Immature natural killer cell (primary cell): ENCODE data around the gene ACTRT2. TPM values are rescaled to one million over a fixed set of nuclear protein-coding genes. Genes with fewer than 3 reads are reported as not detected.

ENCODE experiments used
- DNase-seq, 3 donors: peaks; one replicate each; pipeline ENCODE4 v3.0.0; 2022; ENCODE audit warnings: mixed read lengths in 1 of 3
- H3K27ac Mint-ChIP-seq, 6 donors: one replicate each; pipeline ENCODE4 v1.8.0; 2020; ENCODE audit warnings: mixed read lengths in 6 of 6, mild to moderate bottlenecking in 5 of 6, inconsistent platforms in 4 of 6, moderate library complexity in 3 of 6
- H3K27me3 Mint-ChIP-seq, 3 donors: one replicate each; pipeline ENCODE4 v1.8.0; 2020 to 2021; ENCODE audit warnings: low read depth in 3 of 3, mild to moderate bottlenecking in 3 of 3, mixed read lengths in 3 of 3, moderate library complexity in 3 of 3, inconsistent platforms in 1 of 3
- H3K36me3 Mint-ChIP-seq, 3 donors: one replicate each; pipeline ENCODE4 v1.8.0; 2020; ENCODE audit warnings: mixed read lengths in 3 of 3, inconsistent platforms in 2 of 3, mild to moderate bottlenecking in 2 of 3
- H3K4me1 Mint-ChIP-seq, 2 donors: one replicate each; pipeline ENCODE4 v1.8.0; 2020; ENCODE audit warnings: inconsistent platforms in 2 of 2, mild to moderate bottlenecking in 2 of 2, mixed read lengths in 2 of 2, moderate library complexity in 1 of 2
- H3K4me3 Mint-ChIP-seq, 5 donors: one replicate each; pipeline ENCODE4 v1.8.0; 2020; ENCODE audit warnings: mild to moderate bottlenecking in 5 of 5, mixed read lengths in 5 of 5, inconsistent platforms in 3 of 5, moderate library complexity in 3 of 5
- H3K9me3 Mint-ChIP-seq, 6 donors: one replicate each; pipeline ENCODE4 v1.8.0; 2020; ENCODE audit warnings: mild to moderate bottlenecking in 6 of 6, mixed read lengths in 6 of 6, inconsistent platforms in 4 of 6, moderate library complexity in 3 of 6
- polyA plus RNA-seq, 3 donors: library from polyadenylated mRNA; unstranded; fragments of 300-500 nt; fragmentation: Illumina TruSeq; gene quantifications; one replicate each; pipeline ENCODE4 v1.2.3, GENCODE V29; 2021

Gene ACTRT2
- polyA plus RNA-seq, 3 donors from 2014 or later = not detected

DNA sequence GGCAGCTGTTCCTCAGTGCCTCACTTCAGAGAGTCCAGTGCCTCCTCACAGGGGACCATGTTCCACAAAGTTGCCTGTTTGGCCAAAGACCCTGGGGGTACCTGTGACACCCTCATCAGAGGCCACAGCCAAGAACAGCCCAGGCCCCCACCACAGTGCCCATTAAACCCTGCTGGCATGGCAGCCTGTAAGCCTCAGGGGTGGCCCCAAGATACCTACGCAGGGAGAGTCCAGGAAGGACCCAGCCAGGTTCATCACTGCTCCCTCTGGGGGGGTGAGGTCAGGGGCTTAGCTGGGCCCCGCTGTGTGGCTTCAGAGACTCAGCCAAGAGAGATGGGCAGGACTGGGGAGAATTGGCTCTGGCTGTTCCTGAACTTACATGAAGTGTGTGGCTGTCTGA is 28.6 kb downstream of the ACTRT2 start:
- H3K27ac Mint-ChIP-seq = no peak overlapping the region
- no peak for DNase-seq

GRCh38 chr1:3050603-3051002 is 29.3 kb downstream of the ACTRT2 start:
- H3K27ac Mint-ChIP-seq = no peak overlapping the region
- H3K9me3 Mint-ChIP-seq = peaks cover 0 to 5% (median 0%) of the 10 kb centered on the region in 6 donors
- peaks cover 2 to 9% (median 3%) of the 10 kb centered on the region in 3 donors for H3K27me3 Mint-ChIP-seq
- no peaks in the 10 kb centered on the region for H3K4me1 Mint-ChIP-seq
- H3K4me3 Mint-ChIP-seq = no peak overlapping the region
- no peak for DNase-seq
- H3K36me3 Mint-ChIP-seq = no peaks in the 10 kb centered on the region

More for the DNA sequence above, 28.6 kb downstream of the ACTRT2 start:
- Mint-ChIP-seq H3K36me3 (no peaks in the 10 kb centered on the region), H3K4me1 (no peaks in the 10 kb centered on the region), H3K4me3 (no peak overlapping the region), H3K9me3 (peaks cover 0 to 5% (median 0%) of the 10 kb centered on the region in 6 donors), H3K27me3 (peaks cover 2 to 9% (median 3%) of the 10 kb centered on the region in 3 donors)

GRCh38 chr1:3051270-3052268 is 30.3 kb downstream of the ACTRT2 start:
- Mint-ChIP-seq H3K4me3 (no peak overlapping the region), H3K27me3 (peaks cover 2 to 5% (median 3%) of the 10 kb centered on the region in 3 donors), H3K9me3 (peaks cover 0 to 5% (median 0%) of the 10 kb centered on the region in 6 donors), H3K36me3 (no peaks in the 10 kb centered on the region), H3K27ac (no peak overlapping the region), H3K4me1 (no peaks in the 10 kb centered on the region)
- DNase-seq = no peak

DNA sequence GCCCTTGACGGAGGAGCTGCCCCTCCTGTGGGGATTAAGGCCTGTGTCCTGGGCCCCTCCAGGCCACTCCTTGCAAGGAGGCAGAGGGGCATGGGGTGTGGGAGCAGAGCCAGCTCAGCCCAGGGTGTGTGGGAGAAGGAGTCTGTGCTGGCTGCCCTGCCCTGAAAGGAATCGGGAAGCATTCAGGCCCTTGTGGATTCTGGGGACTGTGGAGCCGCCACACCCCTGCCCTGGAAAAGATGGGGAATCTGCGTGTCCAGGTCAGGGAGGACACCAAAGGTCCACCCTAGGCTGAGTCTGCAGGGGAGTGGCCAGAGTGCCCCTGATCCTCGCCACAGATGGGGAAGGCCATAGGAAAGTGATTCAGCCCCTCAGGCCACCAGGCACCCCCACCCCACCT is 31.2 kb downstream of the ACTRT2 start:
- H3K27ac Mint-ChIP-seq = no peak overlapping the region
- peaks cover 0 to 5% (median 0%) of the 10 kb centered on the region in 6 donors for H3K9me3 Mint-ChIP-seq
- H3K36me3 Mint-ChIP-seq = no peaks in the 10 kb centered on the region
- peaks cover 2 to 7% (median 3%) of the 10 kb centered on the region in 3 donors for H3K27me3 Mint-ChIP-seq
- no peak overlapping the region for H3K4me3 Mint-ChIP-seq
- no peak for DNase-seq
- H3K4me1 Mint-ChIP-seq = no peaks in the 10 kb centered on the region

DNA sequence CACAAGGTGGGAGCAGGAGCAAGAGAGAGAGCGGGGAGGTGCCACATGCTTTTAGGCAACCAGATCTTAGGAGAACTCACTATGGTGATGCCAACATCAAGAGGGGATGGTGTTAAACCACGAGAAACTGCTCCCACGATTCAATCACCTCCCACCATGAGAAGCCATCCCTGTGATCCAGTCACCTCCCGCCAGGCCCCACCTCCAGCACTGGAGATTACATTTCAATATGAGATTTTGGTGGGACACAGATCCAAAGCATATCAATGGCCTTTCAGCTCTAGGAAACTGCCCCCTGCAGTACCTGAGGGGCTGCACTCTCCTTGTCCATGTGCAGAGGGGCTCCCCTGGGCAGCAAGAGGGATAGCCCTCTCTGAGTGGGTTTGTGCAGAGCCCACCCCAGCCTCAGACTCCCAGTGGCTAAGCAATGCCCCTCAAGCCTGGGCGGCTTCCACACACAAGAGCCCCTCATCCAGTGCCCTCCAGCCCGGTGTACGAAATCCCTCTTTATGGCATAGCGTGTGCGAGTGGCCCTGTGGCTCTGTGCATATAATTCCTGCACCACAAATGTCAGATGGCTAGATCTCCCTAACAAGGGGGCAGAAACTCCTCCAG is 32.2 kb downstream of the ACTRT2 start:
- peaks cover 0 to 5% (median 0%) of the 10 kb centered on the region in 6 donors for H3K9me3 Mint-ChIP-seq
- no peak overlapping the region for H3K4me3 Mint-ChIP-seq
- H3K27me3 Mint-ChIP-seq = peaks cover 2 to 7% (median 3%) of the 10 kb centered on the region in 3 donors
- DNase-seq = no peak
- no peak overlapping the region for H3K27ac Mint-ChIP-seq
- no peaks in the 10 kb centered on the region for H3K4me1 Mint-ChIP-seq
- H3K36me3 Mint-ChIP-seq = no peaks in the 10 kb centered on the region

- Mint-ChIP-seq H3K27me3 (peaks cover 2 to 7% (median 3%) of the 10 kb centered on the region in 3 donors), H3K27ac (no peak overlapping the region)
- no peak for DNase-seq
Measured at GRCh38 chr1:3053986-3054385, 32.7 kb downstream of the ACTRT2 start.

DNA sequence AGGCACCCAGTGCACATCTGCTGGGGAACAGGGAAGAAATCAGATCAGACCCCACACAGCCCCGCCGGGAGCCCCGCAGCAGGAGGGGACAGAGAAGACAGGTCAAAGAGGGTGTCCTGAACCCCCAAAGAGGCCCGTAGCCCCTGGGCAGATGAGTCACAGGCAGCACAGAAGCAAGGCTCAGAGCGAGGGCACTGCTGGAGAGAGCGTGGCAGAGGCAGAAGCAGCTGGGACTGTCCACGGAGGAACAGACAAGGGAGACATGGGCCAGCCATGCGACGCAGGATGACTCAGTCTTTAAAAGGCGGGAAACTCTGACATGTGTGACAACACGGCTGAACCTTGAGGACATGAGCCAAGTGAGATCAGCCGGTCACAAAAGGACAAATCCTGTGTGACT is 33.2 kb downstream of the ACTRT2 start:
- H3K4me1 Mint-ChIP-seq = no peaks in the 10 kb centered on the region
- H3K27ac Mint-ChIP-seq = no peak overlapping the region
- peaks cover 0 to 5% (median 0%) of the 10 kb centered on the region in 6 donors for H3K9me3 Mint-ChIP-seq
- H3K4me3 Mint-ChIP-seq = no peak overlapping the region
- H3K36me3 Mint-ChIP-seq = no peaks in the 10 kb centered on the region
- DNase-seq = no peak
- peaks cover 1 to 7% (median 2%) of the 10 kb centered on the region in 3 donors for H3K27me3 Mint-ChIP-seq

More at GRCh38 chr1:3053986-3054385, 32.7 kb downstream of the ACTRT2 start:
- H3K4me3 Mint-ChIP-seq = no peak overlapping the region
- no peaks in the 10 kb centered on the region for H3K36me3 Mint-ChIP-seq
- peaks cover 0 to 5% (median 0%) of the 10 kb centered on the region in 6 donors for H3K9me3 Mint-ChIP-seq
- no peaks in the 10 kb centered on the region for H3K4me1 Mint-ChIP-seq

DNA sequence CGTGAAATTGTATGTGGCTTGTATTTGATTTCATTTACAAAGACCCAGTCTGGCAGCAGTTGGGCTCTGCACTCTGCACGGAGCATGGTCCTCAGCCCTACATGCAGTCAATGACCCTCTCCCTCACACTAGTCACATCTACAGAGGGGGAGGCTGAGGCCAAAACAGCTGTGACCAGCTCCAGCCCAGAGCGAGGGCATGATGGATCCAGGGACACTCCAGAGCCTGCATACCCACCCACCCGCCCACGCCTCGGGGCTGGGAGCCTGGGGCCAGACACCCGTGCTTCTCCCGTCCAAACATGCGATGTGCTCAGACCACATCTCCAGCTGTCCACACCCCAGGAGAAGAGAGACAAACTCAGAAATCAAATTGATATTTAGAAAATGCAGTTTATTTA is 33.8 kb downstream of the ACTRT2 start:
- DNase-seq = no peak
- peaks cover 0 to 5% (median 0%) of the 10 kb centered on the region in 6 donors for H3K9me3 Mint-ChIP-seq
- no peaks in the 10 kb centered on the region for H3K4me1 Mint-ChIP-seq
- H3K36me3 Mint-ChIP-seq = no peaks in the 10 kb centered on the region
- H3K27me3 Mint-ChIP-seq = peaks cover 1 to 7% (median 2%) of the 10 kb centered on the region in 3 donors
- no peak overlapping the region for H3K27ac Mint-ChIP-seq
- H3K4me3 Mint-ChIP-seq = no peak overlapping the region

- Mint-ChIP-seq H3K4me1 (no peaks in the 10 kb centered on the region), H3K9me3 (peaks cover 0 to 5% (median 0%) of the 10 kb centered on the region in 6 donors), H3K36me3 (no peaks in the 10 kb centered on the region), H3K27me3 (peaks cover 2 to 7% (median 3%) of the 10 kb centered on the region in 3 donors), H3K4me3 (no peak overlapping the region), H3K27ac (no peak overlapping the region)
- DNase-seq = no peak
Measured at GRCh38 chr1:3056641-3057040, 35.4 kb downstream of the ACTRT2 start.

DNA sequence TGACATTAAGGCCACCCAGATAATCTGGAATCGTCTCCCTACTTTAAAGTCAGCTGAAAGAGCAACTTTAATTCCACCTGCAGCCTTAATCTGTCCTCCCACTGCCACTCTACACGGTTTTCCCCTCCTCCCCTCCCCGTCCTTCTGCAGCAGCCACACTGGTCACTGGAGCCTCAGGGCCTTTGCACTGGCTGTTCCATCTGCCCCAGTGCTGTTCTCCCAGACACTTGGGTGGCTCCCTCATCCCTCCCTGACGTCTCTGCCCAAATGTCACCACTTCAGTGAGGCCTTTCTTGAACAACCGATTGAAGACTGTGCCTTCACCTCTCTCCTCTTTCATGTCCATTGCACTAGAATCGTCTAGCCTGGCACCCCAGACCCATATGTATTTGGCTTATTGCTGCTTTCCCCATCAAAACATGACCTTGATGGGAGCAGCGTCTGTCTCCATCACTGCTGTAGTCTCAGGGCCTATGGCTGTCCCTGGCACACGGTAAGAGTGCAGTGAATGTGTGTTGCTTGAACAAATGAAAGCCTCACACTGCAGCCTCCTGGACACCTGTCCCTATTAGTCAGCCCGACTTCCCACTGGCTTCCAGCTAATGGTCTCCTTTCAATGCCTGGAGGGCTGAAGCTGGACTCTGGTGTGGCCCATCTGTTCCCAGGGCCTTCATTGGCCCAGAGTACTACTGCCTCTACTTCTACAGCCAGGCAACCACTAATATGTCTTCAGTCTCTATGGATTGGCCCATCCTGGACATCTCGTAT is 37.2 kb downstream of the ACTRT2 start:
- H3K9me3 Mint-ChIP-seq = no peaks in the 10 kb centered on the region
- peaks cover 0 to 2% (median 2%) of the 10 kb centered on the region in 3 donors for H3K27me3 Mint-ChIP-seq
- H3K36me3 Mint-ChIP-seq = no peaks in the 10 kb centered on the region
- no peak for DNase-seq
- H3K27ac Mint-ChIP-seq = no peak overlapping the region
- H3K4me1 Mint-ChIP-seq = no peaks in the 10 kb centered on the region
- H3K4me3 Mint-ChIP-seq = no peak overlapping the region

- no peaks in the 10 kb centered on the region for H3K4me1 Mint-ChIP-seq
- DNase-seq = no peak
- no peak overlapping the region for H3K27ac Mint-ChIP-seq
- no peaks in the 10 kb centered on the region for H3K36me3 Mint-ChIP-seq
- peaks cover 0 to 2% (median 2%) of the 10 kb centered on the region in 3 donors for H3K27me3 Mint-ChIP-seq
- H3K9me3 Mint-ChIP-seq = no peaks in the 10 kb centered on the region
- H3K4me3 Mint-ChIP-seq = no peak overlapping the region
Measured at GRCh38 chr1:3060127-3060526, 38.9 kb downstream of the ACTRT2 start.

GRCh38 chr1:3060601-3061551 is 39.6 kb downstream of the ACTRT2 start:
- no peak for DNase-seq
- Mint-ChIP-seq H3K36me3 (no peaks in the 10 kb centered on the region), H3K4me3 (no peak overlapping the region), H3K27me3 (peaks cover 0 to 2% (median 2%) of the 10 kb centered on the region in 3 donors), H3K9me3 (no peaks in the 10 kb centered on the region), H3K4me1 (no peaks in the 10 kb centered on the region), H3K27ac (no peak overlapping the region)

GRCh38 chr1:3061566-3061965 is 40.3 kb downstream of the ACTRT2 start:
- Mint-ChIP-seq H3K9me3 (no peaks in the 10 kb centered on the region), H3K27me3 (peaks cover 0 to 2% (median 2%) of the 10 kb centered on the region in 3 donors), H3K27ac (no peak overlapping the region), H3K4me3 (no peak overlapping the region), H3K36me3 (no peaks in the 10 kb centered on the region), H3K4me1 (no peaks in the 10 kb centered on the region)
- DNase-seq = no peak
